GM21723 (cell line): ENCODE measurements around the gene ETV6.
A peak's percentile ranks its signal among the peaks of the same experiment; 100 is the strongest.

Experiments used
- ATAC-seq: cut with Tn5 transposase; IDR thresholded peaks from one replicate; pipeline ENCODE4 v1.9.1; 2021; ENCODE audit warnings: mild to moderate bottlenecking, moderate library complexity; ENCODE audit not compliant: unreplicated experiment

ETV6 gene

DNA sequence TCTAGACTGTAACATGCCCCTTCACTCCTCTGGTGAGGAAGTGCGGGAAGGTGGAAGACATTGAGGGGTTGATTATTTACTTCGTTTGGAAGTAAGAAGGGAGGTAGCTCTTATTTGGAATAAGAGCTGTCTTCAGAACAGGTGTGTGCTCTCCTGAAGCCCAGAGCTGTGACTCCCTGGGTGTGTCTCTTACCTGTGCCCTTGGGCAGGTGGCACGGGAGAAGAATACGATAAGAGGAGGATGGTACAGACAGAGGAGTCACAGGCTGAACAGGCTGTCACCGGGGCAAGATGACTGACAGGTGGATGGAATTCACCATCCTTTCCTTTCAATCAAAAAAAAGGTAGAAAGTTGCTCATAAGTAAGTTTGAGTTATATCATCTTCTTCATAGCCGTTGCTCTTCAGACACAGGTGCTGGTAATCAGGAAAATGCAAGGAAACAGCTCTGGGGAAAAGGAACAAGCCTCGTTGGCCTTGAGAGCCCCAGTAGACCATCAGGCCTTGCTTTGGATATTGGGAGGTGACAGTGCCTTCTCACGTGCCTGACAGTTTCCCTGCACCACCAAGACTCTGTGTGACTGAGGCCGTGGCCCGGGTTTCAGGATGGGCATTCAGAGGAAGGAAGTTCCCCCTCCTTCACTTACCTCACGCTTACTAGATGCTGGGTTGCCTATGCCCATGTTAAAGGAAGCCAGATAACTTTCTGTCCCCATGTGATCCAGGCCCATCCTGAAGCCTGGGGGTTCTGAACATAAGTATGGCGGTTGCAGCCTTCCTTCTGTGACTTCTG is 120.4 kb downstream of the ETV6 start:
- ATAC-seq = no peak

- no peak for ATAC-seq
These were observed 121.9 kb downstream of the ETV6 start for GRCh38 chr12:11771356-11771755.

DNA sequence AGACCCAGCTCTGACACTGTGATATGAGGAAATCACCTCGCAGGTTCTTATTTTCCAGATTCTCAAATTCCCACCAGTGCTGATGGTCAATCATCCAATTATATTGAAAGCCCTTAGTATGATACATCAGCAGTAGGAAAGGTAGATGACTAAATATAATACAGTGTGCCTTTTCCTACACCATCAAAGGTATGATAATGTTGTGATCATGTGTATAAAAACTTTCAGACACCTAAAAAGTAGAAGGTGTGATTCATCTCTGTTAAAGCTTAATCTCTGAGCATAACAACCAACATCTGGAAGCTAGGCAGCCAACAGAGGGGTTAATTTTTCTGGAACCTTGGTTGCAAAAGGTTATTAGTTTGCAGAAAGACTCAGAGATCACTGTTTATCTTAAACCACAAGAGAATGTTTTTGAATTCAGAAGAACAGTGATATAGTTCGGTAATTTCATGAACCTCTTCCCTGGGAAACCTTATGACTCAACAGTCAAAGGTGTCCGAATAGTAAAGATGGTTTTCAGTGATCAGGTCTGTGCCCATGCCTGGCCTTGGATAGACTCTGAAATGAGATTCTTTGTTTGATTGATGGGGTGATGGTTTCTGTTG is 122.5 kb downstream of the ETV6 start:
- no peak for ATAC-seq

GRCh38 chr12:11773889-11774677 is 124.6 kb downstream of the ETV6 start:
- ATAC-seq = no peak

GRCh38 chr12:11774821-11775220 is 125.3 kb downstream of the ETV6 start:
- no peak for ATAC-seq

DNA sequence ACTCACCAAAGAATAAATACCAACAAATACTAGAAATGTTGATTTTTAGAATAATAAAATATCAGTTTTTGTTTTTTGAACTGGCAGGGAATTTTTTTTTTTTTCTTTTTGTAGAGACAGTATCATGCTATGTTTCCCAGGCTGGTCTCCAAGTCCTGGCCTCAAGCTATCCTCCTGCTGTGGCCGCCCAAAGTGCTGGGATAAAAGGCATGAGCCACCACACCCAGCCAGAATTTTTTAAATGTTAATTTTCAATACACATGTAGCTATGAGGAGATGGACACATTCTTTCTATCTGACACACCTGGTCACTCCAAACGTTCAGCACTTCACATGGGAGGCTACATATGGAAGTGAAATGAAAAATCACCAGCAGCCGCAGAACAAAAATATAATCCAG is 126.8 kb downstream of the ETV6 start:
- no peak for ATAC-seq

DNA sequence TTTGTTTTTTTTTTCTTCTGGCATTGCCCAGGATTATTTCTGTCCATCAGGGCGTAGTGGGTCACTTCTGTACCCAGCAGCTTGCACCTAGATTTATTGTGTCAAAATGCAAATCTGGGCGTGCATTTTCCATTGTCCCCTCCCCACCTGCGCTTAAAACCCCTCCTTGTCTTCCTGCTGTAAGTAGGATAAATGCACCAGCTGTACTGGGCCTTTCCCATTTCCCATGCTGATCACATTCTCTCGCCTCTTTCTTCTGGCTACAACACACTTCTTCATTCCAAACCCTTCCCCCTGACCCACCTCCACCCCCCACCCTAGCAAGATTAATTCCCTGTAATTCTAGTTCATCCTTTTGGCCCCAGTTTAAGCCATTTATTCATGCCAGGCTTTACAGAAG is 128.0 kb downstream of the ETV6 start:
- ATAC-seq = no peak

GRCh38 chr12:11777962-11778361 is 128.5 kb downstream of the ETV6 start:
- no peak for ATAC-seq

DNA sequence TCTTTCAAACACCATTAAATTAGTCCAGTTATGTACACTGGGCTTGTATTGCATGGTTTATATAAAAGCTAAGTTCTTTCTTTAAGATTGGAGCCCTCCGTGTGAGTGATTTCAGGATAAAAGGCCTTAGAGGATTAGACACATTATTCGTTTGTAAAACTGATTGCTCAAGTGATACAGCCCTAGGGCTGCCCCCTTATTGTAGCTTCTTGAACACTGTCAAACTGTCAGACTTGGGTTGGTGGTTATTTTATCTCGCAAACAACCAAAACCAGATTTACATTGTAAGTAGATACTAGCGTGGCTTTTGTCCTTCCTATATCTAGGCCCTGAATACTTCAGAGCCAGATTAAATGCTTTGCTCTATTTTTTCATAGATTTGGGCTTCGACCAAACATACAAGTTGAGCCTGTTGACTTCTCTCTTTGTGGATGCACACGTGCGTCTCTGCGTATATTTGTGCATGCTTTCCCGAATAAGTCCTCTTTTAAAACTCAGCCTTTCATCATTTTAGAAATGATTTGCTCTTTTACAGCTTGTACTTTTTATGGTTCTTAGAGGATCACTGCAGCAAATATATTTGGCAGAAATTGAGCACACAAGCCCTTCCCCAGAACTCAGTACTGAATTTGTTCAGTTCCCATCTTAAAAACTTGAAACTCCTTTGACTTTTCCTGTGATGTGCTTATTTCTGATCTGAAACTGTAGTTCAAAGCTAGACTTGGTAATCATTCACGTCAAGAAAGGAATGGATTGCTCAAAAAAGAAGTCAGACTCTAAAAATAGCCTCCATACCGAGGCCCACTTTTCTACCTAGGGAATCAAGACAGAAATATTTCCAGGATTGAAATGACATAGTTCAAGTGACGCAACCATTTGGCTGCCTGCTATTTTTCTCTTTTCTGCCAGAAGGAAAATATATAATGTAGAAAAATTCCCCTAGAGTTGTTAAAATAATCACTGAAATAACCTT is 129.5 kb downstream of the ETV6 start:
- no peak for ATAC-seq

DNA sequence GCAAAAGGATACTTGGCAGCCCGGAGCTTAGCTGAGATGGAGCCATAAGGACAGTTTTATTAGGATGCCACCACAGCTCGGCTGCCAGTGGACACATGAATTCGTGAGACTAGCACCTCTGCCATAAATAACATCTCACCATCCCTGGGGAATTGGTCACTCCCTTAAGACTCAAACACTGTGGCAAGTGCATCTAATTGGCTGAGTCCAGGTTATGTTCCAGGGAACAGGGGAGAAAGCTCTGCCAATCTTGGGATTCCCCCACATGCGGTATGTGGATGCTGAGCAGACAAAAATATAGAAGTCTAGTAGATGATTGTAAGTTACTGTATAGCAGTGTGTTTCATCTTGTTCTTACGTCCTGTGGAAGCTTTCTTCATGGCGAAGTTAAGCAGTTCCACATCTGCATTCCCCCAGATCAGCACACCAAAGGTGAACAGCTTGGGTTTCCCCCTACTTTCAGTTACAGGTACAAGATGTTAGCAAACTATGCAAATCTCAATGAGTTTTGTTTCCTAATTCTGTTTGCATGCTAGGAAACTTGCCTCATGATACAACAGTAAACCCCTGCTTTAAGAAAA is 131.1 kb downstream of the ETV6 start:
- peak; percentile 85 for ATAC-seq

DNA sequence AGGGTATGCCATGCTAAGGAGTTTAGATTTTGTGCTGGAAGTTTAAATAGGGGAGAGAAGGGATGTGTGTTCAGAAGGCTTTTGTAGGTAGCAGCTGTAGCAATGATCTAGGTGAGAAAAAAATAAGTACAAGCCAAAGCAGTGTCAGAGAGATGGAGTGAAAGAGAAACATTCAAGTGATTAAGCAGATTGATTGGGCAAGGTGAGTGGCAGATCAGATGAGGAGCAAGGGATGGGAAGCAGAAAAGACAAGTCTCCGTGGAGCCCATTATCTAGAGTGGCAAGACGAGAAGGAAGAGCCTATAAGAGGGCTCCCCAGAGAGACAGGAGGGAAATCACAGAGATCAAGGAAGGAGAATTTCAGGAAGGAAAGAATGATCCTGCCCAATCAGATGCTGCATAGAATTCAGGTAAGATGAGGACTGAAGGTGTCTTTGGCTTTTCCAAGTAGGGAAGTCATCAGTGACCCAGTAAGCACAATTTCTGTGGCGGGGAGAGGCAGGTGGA is 133.5 kb downstream of the ETV6 start:
- ATAC-seq = no peak

- ATAC-seq = no peak
These were observed 136.2 kb downstream of the ETV6 start for GRCh38 chr12:11785712-11786111.

DNA sequence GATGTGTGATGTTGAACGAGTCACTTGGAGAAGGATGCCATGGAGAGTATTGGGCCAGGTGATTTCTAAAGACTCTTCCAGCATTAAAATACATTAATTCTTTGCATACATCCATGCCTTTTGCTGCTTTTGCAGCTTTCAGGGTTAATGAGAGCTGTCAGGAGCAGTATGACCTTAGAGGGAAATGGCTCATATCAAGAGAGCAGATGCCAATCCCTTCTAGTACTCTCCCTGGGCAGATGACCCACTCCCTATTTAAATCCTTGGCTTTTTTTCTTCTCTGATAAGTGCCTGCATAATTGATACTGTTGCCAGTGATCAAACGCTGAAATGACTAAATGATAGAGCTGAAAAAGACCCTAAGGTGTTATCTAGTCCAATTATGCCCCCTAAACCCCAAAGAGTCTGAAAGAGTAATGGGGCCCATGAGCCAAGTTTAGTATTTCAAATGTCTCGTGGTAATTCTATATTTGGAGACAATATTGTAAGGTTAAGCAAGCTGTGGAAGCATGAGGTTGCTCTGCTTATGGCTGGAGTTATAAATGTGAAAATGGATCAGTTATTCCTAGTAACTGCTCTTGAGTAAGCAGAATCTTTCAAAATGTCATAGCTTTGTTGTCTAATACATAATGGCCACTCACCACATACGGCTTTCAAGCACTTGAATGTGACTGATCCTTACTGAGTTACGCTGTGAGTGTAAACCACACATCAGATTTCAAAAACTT is 137.3 kb downstream of the ETV6 start:
- ATAC-seq = no peak

DNA sequence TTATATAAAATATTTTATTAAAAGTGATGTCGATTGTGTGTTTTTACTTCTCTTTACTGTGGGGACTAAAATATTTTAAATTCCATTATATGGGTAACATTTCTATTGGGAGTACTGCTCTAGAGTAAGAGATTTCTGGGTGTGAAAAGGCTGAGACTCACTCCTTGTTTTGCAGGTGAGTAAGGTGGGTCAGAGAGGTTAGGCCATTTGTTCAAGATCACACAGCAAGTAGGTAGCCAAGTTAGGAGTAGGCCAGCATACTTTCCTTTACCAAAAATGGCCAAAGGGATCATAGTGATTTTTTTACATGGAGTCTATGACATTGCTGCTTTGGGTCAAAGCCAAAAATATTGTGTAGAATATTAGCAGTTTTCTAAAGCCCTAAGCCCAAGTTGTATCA is 138.0 kb downstream of the ETV6 start:
- ATAC-seq = no peak

DNA sequence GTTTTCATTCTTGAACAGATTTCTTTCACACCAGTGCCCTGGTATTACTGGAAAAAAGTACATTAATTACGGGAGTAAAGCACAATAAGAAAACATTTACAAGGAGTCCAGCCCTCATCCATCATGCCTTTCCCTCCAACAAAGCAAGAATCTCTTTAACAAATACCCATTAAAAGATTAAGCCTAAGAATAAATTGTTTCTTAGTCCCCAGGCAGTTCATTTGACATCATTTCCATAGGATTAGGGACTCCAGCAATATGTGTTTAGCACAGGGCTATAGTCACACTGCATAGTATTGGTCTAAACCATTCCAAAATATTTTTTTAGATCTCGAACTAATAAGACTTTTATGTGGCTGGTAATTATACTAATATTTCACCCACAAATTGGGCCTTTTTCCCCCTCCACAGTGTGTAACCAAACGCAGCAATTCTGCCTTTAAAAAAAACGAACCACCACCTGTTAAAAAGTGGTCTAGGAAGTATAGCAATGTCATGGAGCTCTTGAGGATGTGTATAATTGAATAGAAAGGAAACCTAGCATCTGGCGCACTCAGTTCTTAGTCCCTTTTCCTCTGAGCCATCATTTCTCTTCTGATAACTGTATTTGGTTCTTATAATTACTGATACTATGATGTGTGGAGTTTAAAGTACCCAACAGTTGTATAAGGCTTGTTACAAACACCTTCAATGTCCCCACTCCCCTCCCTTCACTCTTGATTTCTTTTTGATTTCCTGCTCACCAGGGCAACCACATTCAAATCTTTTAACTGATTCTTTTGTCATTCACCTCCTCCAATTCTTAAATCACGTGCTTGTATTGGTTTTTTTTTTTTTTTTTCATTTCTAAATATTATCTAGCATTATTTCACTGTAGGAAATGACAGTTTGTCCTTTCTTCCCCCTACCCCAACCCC is 138.7 kb downstream of the ETV6 start:
- no peak for ATAC-seq

DNA sequence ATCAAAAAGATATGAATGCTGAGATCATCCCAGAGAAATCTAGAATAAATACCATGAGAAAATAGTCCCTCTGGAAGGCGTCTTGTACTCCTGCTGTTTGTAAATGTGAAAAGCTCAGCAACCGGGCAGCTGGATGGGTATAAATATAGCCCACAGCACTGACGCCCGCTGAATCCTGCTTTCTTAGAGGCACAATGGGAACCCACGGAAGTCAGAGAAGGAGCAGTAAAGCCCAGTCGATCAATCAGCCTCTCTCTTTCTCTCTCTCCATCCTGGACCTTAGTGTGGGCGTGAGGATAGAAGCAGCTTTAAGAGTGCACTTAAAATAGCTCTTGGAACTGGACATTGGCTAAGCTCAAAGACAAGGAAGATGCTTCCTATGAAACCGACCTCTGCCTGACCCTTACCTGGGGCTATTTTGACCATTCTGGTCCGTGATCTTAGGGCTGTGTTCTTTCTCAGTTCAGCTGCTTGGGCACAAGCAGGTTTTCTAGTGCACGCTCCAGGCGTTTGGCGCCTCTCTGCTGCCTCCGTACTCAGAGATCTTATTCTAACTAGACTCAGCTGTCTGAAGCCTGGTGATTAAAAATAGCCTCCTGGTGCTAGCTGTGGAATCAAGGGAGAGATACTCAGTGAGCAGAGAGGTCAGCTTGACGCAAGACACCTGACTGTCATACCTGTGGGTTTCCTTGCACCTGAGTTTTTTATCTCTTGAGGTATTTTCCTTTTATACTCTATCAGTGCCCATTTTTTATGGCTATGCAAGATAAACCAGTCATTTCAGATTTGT is 144.6 kb downstream of the ETV6 start:
- no peak for ATAC-seq

GRCh38 chr12:11794751-11795150 is 145.3 kb downstream of the ETV6 start:
- no peak for ATAC-seq
